GM21786 (cell line): ENCODE data around the gene PRG3.
A peak's percentile ranks its signal among the peaks of the same experiment; 100 is the strongest.
"Not testable (repeated sequence)": the region's sequence is repeated elsewhere in the genome, so short reads cannot be mapped to it uniquely, and the experiment has no call there.

ENCODE experiments used
- ATAC-seq: cut with Tn5 transposase; IDR thresholded peaks from one replicate; pipeline ENCODE4 v1.9.1; 2021; ENCODE audit not compliant: unreplicated experiment

PRG3 gene

DNA sequence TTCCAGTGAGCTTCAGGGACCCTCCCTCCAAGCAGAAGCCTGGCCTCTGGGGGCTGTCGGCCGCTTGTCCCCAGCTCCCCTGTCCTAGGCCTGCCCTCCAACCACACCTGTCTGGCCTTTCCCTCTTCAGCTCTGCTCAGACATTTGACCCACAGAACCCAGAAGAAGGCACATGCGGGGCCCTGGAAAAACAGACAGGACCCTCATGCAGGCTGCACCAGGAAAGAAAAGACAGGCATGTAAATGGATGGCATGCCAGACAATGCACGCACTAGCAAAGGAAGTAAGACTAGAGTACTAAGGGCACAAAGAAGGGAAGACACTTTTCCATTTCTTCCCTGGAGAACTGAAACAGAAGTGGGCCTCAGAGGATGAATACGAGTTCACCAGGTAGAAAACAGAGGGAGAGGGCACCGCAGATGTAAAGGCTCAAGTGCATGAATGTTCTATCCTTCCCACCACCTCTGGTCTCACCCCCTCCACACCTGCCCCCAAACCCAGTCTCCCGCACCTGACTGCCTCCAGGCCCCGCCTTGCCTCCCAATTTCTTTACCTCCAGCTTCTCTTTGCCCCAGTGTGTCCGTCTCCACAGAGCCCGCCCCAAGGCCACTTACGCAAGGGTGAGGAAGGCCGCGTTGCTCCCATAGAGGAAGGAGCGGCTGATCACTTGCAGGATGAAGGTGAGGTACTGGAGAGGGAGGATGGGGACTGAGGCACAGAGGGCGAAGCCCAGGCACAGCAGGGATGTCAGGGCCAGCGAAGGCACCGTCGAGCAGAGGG is 28.6 kb upstream of the PRG3 start:
- ATAC-seq: no peak

- ATAC-seq: no peak
These were observed 27.8 kb upstream of the PRG3 start for GRCh38 chr11:57408771-57409170.

GRCh38 chr11:57407941-57408475 is 27.1 kb upstream of the PRG3 start:
- ATAC-seq: no peak

- ATAC-seq: no peak
These were observed 26.3 kb upstream of the PRG3 start for GRCh38 chr11:57407010-57407920.

DNA sequence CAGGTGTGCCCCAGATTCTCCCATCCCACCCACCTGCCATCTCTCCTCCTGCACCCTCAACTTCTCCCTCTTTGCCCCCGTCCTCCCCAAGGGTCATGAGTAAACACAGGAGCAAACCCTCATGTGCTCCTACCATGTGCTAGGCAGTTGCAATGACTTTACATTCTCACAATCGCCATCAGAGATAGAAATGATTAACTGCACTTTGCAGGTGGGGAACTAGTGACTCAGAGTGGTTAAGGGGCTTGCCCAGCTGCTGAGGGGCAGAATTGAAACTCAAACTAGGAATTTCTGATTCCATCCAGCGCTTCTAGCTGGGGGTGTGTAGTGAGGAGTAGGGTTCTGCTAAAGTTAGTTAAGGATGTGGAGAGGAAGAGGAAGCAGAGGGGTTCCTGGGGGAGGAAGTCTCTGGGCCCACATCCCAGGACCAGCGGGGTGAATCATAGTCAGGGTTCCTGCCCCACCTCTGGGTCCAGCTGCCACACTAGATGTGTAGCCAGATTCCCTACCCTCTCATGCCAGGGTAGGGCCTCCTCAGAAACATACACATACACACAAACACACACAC is 25.5 kb upstream of the PRG3 start:
- peak; percentile 83 for ATAC-seq

DNA sequence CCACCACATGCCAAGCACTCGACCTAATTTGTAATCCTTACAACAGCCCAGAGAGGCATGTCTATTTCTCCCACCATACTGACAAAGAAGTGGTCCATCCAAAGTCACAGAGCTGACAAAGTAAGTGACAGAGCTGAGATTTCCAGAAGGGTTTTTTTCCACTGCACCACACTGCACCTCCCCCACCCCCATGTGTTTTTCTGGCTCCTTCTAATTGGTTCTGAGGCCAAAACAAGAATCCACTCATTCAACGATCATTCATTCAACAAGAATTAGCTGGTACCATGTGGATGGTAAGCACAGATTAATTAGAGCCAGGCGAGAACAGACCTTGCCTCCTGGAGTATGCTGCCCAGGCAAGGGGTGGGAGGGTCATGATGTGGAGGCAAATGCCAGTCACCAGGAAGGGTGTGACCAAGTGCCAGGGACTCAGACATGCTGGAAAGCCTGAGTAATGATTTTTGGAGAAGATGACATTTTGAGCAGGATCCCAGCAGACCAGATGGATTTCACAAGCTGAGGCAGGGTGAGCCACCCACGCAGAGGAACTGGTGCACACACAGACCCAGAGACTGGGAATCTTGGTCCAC is 24.4 kb upstream of the PRG3 start:
- no peak for ATAC-seq

DNA sequence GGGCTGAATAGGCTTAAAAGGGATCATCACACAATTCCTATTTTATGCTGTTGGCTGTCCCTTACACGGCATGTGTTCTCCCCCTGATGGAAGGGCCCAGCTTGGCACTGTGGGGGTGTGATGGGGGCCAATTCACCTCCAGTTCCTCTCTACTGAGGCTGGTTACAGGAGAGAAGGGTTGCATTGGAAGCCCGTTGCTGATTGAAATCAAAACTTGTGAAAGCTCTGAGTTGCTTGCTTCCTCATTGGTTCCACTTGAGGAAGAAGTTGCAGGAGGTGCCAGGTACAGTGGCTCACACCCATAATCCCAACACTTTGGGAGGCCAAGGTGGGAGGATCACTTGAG is 22.8 kb upstream of the PRG3 start:
- no peak for ATAC-seq

DNA sequence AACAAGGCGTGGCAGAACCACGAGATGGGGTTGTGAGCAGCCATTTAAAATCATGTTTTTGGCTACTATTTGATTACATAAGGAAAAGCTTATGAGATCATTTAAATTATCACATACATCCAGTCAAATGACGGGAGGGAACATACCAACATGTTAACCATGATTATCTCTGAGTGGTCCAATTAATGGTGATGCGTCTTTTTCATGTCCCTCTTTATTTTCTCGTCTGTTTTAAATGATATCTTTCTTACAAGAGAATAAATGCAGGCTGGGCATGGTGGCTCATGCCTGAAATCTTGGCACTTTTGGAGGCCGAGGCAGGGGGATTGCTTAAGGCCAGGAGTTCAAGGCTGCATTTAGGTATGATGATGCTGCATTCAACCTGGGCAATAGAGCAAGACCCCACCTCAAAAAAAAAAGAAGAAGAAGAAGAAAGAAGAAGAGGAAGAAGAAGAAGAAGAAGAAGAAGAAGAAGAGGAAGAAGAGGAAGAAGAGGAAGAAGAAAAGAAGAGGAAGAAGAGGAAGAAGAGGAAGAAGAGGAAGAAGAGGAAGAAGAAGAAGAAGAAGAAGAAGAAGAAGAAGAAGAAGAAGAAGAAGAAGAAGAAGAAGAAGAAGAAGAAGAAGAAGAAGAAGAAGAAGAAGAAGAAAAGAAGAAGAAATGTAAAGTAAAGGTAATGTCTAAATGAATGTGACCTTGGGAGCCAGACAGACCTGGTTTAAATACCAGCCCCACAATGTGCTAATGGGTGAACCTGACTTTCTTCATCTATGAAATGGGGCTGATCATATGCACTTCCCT is 22.3 kb upstream of the PRG3 start:
- not testable (repeated sequence) for ATAC-seq

DNA sequence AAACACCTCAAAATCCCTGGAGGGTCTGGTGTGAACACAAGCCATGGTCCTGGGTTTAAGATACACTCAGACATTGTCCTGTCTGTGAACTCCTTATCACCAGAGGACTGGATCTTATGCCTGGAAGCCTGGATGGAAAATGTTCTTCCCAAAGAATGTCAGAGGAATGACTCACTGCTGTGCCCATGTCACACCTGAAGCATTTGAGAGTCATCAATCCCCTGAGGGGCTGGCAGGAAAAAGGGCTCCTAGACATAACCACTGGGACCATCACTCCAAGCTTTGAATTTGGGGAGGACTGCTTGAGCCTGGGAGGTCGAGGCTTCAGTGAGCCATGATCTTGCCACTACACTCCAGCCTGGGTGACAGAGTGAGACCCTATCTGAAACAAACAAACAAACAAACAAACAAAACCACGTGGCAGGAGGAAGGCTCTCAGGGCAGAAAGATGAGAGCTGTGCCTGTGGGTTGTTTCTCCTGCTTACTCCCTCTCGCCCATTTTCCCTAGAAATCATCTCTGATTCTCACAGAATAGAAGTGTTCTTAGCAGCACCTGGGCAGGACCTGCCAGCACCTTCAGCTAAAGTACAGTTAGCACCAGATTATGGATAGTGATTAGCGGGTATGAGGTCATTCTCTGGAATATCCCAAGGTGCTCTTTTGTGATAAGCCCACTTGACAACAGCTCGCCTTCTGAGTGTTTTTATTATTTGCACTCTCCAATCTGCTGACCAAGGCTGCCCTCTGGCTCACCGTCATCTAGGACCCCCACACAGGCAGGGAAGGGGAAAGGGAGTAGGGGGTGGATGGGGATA is 21.4 kb upstream of the PRG3 start:
- ATAC-seq: no peak

DNA sequence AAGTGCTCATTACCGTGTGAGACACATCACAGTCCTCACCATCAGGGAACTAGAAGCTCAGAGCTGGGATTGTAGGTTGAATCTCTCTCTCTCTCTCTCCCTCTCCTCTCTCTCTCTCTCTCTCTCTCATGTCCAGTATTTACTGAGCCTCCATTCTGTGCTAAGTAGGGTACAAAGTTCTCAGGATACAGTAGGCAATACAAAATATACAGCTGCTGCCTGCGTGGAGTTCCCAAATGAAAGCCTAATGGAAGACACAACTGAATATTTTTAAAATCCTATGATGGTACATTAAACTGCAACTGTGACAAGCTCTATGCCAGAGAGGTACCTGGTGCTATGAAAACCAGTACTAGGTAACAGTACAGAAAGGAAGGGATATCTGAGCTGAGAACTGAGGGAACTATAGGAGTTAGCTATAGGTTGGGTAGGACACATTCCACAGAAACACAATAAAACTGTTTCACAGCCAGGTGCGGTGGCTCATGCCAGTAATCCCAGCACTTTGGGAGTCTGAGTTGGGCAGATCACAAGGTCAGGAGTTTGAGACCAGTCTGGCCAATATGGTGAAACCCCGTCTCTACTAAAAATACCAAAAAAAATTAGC is 19.1 kb upstream of the PRG3 start:
- ATAC-seq: no peak

- ATAC-seq: no peak
These were observed 18.3 kb upstream of the PRG3 start for GRCh38 chr11:57399221-57399620.

DNA sequence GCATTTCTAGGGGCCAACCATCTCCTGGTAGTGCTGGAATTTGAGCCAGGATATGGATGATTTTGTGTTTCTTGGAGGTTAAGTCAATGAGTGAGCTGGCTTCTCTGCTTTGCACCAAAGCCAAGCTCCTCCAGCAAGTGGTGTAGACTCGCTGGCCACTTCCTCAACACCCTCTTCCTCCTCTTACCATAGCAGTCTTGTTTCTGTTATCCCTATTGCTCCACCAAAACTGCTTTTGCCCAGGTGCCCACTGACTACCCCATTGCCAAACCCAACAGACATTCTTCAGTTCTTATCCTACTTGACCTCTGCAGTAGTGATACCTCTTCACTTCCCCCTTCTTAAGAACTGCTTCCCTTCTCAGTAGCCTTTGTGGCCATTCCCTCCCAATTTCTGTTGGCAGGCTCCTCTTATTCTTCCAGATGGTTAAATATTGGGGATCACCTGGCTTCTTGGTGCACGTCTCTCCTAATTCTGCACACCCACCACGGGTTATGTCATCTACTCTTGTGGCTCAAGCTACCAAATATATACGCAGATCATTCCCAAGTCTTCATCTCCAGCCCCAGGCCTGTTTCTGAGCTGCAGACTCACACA is 16.5 kb upstream of the PRG3 start:
- no peak for ATAC-seq

DNA sequence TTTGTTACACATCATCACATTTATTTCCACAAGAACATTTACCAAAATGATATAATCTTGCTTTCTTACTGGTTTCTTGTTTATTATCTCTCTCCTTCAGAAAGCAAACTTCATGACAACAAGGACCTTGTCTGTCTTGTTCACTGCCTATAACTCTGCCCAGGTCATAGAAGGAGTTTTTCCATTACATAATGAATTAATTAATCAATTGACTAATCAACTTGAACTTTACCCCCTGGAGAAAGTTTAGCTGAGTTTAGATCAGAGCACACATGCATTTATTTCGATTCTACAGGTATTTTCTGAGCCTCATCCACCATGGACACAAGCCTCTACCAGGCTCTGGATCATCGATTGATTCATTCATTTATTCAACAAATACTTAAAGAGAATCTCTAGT is 15.8 kb upstream of the PRG3 start:
- no peak for ATAC-seq

- no peak for ATAC-seq
These were observed 15.1 kb upstream of the PRG3 start for GRCh38 chr11:57395905-57396623.

- ATAC-seq: no peak
These were observed 13.4 kb upstream of the PRG3 start for GRCh38 chr11:57394203-57394965.

DNA sequence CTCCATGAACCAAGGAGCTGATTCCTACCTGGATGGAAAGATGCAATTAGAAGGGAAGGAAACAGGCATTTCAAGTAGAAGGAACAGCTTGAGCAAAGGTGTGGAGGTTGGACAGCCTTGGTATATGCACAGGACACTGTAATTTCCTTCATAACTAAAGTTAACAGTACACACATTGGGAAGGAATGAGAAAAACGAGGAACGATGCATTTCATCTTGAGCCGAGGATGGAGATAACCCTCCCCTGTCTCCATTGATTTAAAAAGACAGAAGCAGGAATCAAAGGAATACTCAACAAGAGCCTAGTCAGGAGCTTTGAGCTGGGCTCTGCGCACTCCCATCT is 11.8 kb upstream of the PRG3 start:
- no peak for ATAC-seq

GRCh38 chr11:57392066-57392762 is 11.3 kb upstream of the PRG3 start:
- ATAC-seq: no peak
